K562 (cell line): Measurements from ENCODE around the gene NXN. TPM values are rescaled to one million over a fixed set of nuclear protein-coding genes. Genes with fewer than 3 reads are reported as not detected.

Source experiments
- CTBP1 ChIP-seq: fragments of 450-650 bp; IDR thresholded peaks from 2 replicates; pipeline ENCODE4 v1.6.1; 2016; ENCODE audit warnings: borderline replicate concordance
- ESRRA ChIP-seq: fragments of 450-650 bp; IDR thresholded peaks from 2 replicates; pipeline ENCODE4 v1.6.1; 2014; ENCODE audit warnings: low read depth, mild to moderate bottlenecking, moderate library complexity, borderline replicate concordance
- MNT ChIP-seq, 2 experiments: fragments of 450-650 bp; conservative IDR thresholded peaks; 2 replicates each; pipeline ENCODE4 v1.6.1; 2017; ENCODE audit warnings: mild to moderate bottlenecking in 2 of 2, moderate library complexity in 2 of 2
- NCOA1 ChIP-seq: fragments of 450-650 bp; IDR thresholded peaks from 2 replicates; pipeline ENCODE4 v1.6.1; 2016; ENCODE audit warnings: low read depth
- NR2C2 ChIP-seq, 2 experiments: fragments of 200-800 bp in 1 of 2; sonication (Bioruptor generic) in 1 of 2; sonication (generic) in 1 of 2; formaldehyde crosslinking in 1 of 2; IDR thresholded peaks; 2 replicates each; pipeline versions ENCODE4 v1.6.1 to v1.8.0; 2016 to 2022; ENCODE audit warnings: mild to moderate bottlenecking in 1 of 2, missing compliant biosample characterization in 1 of 2, missing genetic modification characterization in 1 of 2, missing genetic modification reagents in 1 of 2
- POLR2AphosphoS5 ChIP-seq: IDR thresholded peaks from 2 replicates; pipeline ENCODE4 v1.6.1; 2011; ENCODE audit warnings: mild to moderate bottlenecking, low read depth, low read length, moderate library complexity; ENCODE audit not compliant: control insufficient read depth, insufficient read depth
- SUPT5H ChIP-seq: fragments of 450-650 bp; IDR thresholded peaks from 2 replicates; pipeline ENCODE4 v1.6.1; 2016
- ZBTB9 ChIP-seq: fragments of 450-650 bp; formaldehyde crosslinking; IDR thresholded peaks from 2 replicates; pipeline ENCODE4 v1.4.0; 2020; ENCODE audit warnings: mild to moderate bottlenecking, moderate library complexity
- ZFPM2 ChIP-seq: fragments of 250-450 bp; sonication (Bioruptor Pico); IDR thresholded peaks from 2 replicates; pipeline ENCODE4 v1.5.1; 2022; ENCODE audit warnings: mild to moderate bottlenecking
- ZKSCAN1 ChIP-seq: fragments of 150-350 bp; IDR thresholded peaks from 2 replicates; pipeline ENCODE4 v1.6.1; 2016; ENCODE audit warnings: low read depth, low read length
- ZNF12 ChIP-seq: sonication (generic); formaldehyde crosslinking; IDR thresholded peaks from 2 replicates; pipeline ENCODE4 v1.4.0; 2020; ENCODE audit warnings: mild to moderate bottlenecking, missing genetic modification reagents
- ZNF311 ChIP-seq: fragments of 250-450 bp; sonication (Bioruptor Pico); IDR thresholded peaks from 2 replicates; pipeline ENCODE4 v1.4.0; 2020; ENCODE audit warnings: mild to moderate bottlenecking, moderate library complexity
- ZNF584 ChIP-seq: fragments of 200-800 bp; sonication (Bioruptor generic); IDR thresholded peaks from 2 replicates; pipeline ENCODE4 v1.6.1; 2016; ENCODE audit warnings: low read depth, mild to moderate bottlenecking, missing genetic modification characterization, missing compliant biosample characterization
- polyA plus RNA-seq, 8 experiments: library from polyadenylated mRNA; depleted of rRNA in 4 of 8; stranded (reverse) in 5 of 8; unstranded in 3 of 8; fragments of >200 nt; fragmentation: Nextera tagmentation in 2 of 8; fragmentation: Illumina TruSeq in 1 of 8; extraction: Ambion mirVana in 2 of 8; extraction: Trizol in 1 of 8; gene quantifications; 2 replicates each; pipeline versions ENCODE4 v1.2.1 to v1.2.3, GENCODE V29; 2011 to 2014; ENCODE audit warnings: inconsistent platforms in 1 of 8, missing spikeins in 1 of 8
- total RNA-seq, 7 experiments: library from RNA; depleted of rRNA in 6 of 7; stranded (reverse); fragments of >200 nt in 6 of 7; fragmentation: Illumina TruSeq in 2 of 7; extraction: Trizol in 2 of 7; gene quantifications; 2 replicates each; pipeline versions ENCODE4 v1.2.1 to v1.2.3, GENCODE V29; 2011 to 2021; ENCODE audit warnings: low replicate concordance in 1 of 7
- TF ChIP-seq, protein P1 (sequence below): fragments of 250-450 bp; sonication (Bioruptor Pico); IDR thresholded peaks from 2 replicates; pipeline ENCODE4 v1.5.0; 2020; ENCODE audit warnings: mild to moderate bottlenecking
- TF ChIP-seq, protein P2 (sequence below), 2 experiments: fragments of 150-350 bp in 1 of 2; IDR thresholded peaks; 2 replicates each; pipeline ENCODE4 v1.6.1; 2012 to 2016; ENCODE audit warnings: low read depth in 2 of 2, low read length in 2 of 2, mild to moderate bottlenecking in 1 of 2, moderate library complexity in 1 of 2
- TF ChIP-seq, protein P3 (sequence below), 3 experiments: fragments of 200-800 bp in 1 of 3; sonication (Bioruptor generic) in 1 of 3; sonication (generic) in 1 of 3; formaldehyde crosslinking in 1 of 3; IDR thresholded peaks; 2 replicates each; pipeline versions ENCODE4 v1.6.1 to v1.8.0; 2016 to 2022; ENCODE audit warnings: mild to moderate bottlenecking in 2 of 3, missing compliant biosample characterization in 2 of 3, missing genetic modification characterization in 2 of 3, missing genetic modification reagents in 1 of 3

NXN gene
- total and polyA plus RNA-seq, 9 of the 15 experiments (the other 6 are each of a cell fraction or from before 2014, with no cell fraction given): 0.08 to 0.39 (median 0.29) TPM; not detected in 5

DNA sequence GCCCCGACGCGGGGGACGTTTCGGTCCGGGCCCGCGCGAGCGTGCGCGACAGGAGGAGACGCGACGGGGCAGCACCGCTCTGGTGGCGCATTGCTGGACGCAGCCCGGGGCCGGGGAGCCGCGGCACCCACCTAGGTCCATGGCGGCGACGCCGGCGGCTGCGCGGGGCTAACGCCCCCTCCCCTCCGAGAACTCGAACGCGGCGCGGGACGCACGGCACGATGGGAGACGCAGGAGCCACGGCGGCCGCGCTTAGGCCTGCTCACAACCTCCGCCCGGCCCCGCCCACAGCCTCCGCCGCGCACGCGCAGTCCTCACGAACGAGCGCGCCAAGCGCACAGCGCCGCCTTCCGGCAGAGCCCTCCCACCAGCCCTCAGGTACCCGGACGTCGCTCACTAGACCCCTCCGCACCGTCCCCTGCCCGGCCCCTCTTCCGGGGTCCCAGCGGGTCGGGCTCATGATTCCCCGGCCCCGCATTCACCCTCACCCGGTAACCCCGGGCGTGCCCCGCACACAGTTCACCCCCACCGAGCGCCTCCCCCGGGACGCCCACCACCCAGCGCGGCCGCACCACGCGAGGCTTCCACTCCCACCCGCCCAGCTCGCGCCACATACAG is 227.5 kb downstream of the NXN start, which contains the start of gene GEMIN4 (continued):
- TF ChIP-seq, protein P1, sequence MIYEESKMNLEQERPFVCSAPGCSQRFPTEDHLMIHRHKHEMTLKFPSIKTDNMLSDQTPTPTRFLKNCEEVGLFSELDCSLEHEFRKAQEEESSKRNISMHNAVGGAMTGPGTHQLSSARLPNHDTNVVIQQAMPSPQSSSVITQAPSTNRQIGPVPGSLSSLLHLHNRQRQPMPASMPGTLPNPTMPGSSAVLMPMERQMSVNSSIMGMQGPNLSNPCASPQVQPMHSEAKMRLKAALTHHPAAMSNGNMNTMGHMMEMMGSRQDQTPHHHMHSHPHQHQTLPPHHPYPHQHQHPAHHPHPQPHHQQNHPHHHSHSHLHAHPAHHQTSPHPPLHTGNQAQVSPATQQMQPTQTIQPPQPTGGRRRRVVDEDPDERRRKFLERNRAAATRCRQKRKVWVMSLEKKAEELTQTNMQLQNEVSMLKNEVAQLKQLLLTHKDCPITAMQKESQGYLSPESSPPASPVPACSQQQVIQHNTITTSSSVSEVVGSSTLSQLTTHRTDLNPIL (CRISPR knock-in tag): no peak
- no peak for TF ChIP-seq ZBTB9 (CRISPR knock-in tag)
- TF ChIP-seq NR2C2 (CRISPR knock-in tag; IDR thresholded peaks at IDR 0.05): no peak
- no peak for TF ChIP-seq NR2C2 (tag; IDR thresholded peaks at IDR 0.05)
- peak; percentile 18 to 47; a peak in 3 of 4 replicates for TF ChIP-seq MNT (conservative IDR thresholded peaks at IDR 0.05)
- TF ChIP-seq ZKSCAN1: no peak
- TF ChIP-seq POLR2AphosphoS5: no peak
- peak; percentile 10; the same call in 1 of the 2 replicates for TF ChIP-seq ESRRA
- TF ChIP-seq, protein P2, sequence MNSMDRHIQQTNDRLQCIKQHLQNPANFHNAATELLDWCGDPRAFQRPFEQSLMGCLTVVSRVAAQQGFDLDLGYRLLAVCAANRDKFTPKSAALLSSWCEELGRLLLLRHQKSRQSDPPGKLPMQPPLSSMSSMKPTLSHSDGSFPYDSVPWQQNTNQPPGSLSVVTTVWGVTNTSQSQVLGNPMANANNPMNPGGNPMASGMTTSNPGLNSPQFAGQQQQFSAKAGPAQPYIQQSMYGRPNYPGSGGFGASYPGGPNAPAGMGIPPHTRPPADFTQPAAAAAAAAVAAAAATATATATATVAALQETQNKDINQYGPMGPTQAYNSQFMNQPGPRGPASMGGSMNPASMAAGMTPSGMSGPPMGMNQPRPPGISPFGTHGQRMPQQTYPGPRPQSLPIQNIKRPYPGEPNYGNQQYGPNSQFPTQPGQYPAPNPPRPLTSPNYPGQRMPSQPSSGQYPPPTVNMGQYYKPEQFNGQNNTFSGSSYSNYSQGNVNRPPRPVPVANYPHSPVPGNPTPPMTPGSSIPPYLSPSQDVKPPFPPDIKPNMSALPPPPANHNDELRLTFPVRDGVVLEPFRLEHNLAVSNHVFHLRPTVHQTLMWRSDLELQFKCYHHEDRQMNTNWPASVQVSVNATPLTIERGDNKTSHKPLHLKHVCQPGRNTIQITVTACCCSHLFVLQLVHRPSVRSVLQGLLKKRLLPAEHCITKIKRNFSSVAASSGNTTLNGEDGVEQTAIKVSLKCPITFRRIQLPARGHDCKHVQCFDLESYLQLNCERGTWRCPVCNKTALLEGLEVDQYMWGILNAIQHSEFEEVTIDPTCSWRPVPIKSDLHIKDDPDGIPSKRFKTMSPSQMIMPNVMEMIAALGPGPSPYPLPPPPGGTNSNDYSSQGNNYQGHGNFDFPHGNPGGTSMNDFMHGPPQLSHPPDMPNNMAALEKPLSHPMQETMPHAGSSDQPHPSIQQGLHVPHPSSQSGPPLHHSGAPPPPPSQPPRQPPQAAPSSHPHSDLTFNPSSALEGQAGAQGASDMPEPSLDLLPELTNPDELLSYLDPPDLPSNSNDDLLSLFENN (IDR thresholded peaks at IDR 0.05; ENCODE audit: low read depth in 2 of 2, low read length in 2 of 2): no peak
- peak; percentile 66 for TF ChIP-seq SUPT5H
- TF ChIP-seq ZNF584 (CRISPR knock-in tag): no peak
- no peak for TF ChIP-seq ZNF311 (CRISPR knock-in tag)
- peak; percentile 76 for TF ChIP-seq CTBP1
- TF ChIP-seq ZNF12 (CRISPR knock-in tag): 0 out of 2 replicates have a peak, but pooled peaks have one; percentile 47
- no peak for TF ChIP-seq ZFPM2 (CRISPR knock-in tag)
- TF ChIP-seq, protein P3, sequence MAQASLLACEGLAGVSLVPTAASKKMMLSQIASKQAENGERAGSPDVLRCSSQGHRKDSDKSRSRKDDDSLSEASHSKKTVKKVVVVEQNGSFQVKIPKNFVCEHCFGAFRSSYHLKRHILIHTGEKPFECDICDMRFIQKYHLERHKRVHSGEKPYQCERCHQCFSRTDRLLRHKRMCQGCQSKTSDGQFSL (CRISPR knock-in tag; IDR thresholded peaks at IDR 0.05): no peak
- TF ChIP-seq, protein P3 (tag; IDR thresholded peaks at IDR 0.05): no peak
- no peak for TF ChIP-seq NCOA1
